K562 (cell line): Measurements from ENCODE around the gene TEAD4. TPM values are rescaled to one million over a fixed set of nuclear protein-coding genes. Genes with fewer than 3 reads are reported as not detected.

Experiments used
- E2F6 ChIP-seq, 2 experiments: IDR thresholded peaks; 2 replicates each; pipeline ENCODE4 v1.6.1; 2011; ENCODE audit warnings: borderline replicate concordance in 1 of 2, control low read depth in 1 of 2, low read depth in 1 of 2, low read length in 1 of 2, mild to moderate bottlenecking in 1 of 2, mixed read lengths in 1 of 2, moderate library complexity in 1 of 2; ENCODE audit not compliant: insufficient read depth in 1 of 2, insufficient read length in 1 of 2, poor library complexity in 1 of 2, severe bottlenecking in 1 of 2; ENCODE audit errors: extremely low read depth in 1 of 2
- MAX ChIP-seq: sonication (generic); formaldehyde crosslinking; IDR thresholded peaks from 2 replicates; pipeline ENCODE4 v1.9.0; 2022; ENCODE audit warnings: mild to moderate bottlenecking, missing genetic modification reagents
- MCM2 ChIP-seq: fragments of 450-650 bp; IDR thresholded peaks from 2 replicates; pipeline ENCODE4 v1.6.1; 2017; ENCODE audit warnings: low read depth, mild to moderate bottlenecking
- PHF8 ChIP-seq: fragments of 200-600 bp; sonication (generic); IDR thresholded peaks from 2 replicates; pipeline ENCODE4 v1.6.1; 2012; ENCODE audit warnings: mixed run types, mild to moderate bottlenecking, inconsistent platforms, low read length, moderate library complexity, borderline replicate concordance
- TFAM ChIP-seq: fragments of 250-450 bp; sonication (Bioruptor Pico); conservative IDR thresholded peaks from 2 replicates; pipeline ENCODE4 v1.5.0; 2021; ENCODE audit warnings: mild to moderate bottlenecking, moderate library complexity
- THAP12 ChIP-seq: fragments of 250-450 bp; sonication (Bioruptor Pico); IDR thresholded peaks from 2 replicates; pipeline ENCODE4 v1.9.0; 2021; ENCODE audit warnings: mild to moderate bottlenecking, inconsistent platforms
- polyA plus RNA-seq, 8 experiments: library from polyadenylated mRNA; depleted of rRNA in 4 of 8; stranded (reverse) in 5 of 8; unstranded in 3 of 8; fragments of >200 nt; fragmentation: Nextera tagmentation in 2 of 8; fragmentation: Illumina TruSeq in 1 of 8; extraction: Ambion mirVana in 2 of 8; extraction: Trizol in 1 of 8; gene quantifications; 2 replicates each; pipeline versions ENCODE4 v1.2.1 to v1.2.3, GENCODE V29; 2011 to 2014; ENCODE audit warnings: inconsistent platforms in 1 of 8, missing spikeins in 1 of 8
- total RNA-seq, 7 experiments: library from RNA; depleted of rRNA in 6 of 7; stranded (reverse); fragments of >200 nt in 6 of 7; fragmentation: Illumina TruSeq in 2 of 7; extraction: Trizol in 2 of 7; gene quantifications; 2 replicates each; pipeline versions ENCODE4 v1.2.1 to v1.2.3, GENCODE V29; 2011 to 2021; ENCODE audit warnings: low replicate concordance in 1 of 7

TEAD4 gene
- total and polyA plus RNA-seq, 9 of the 15 experiments (the other 6 are each of a cell fraction or from before 2014, with no cell fraction given) = 0.82 to 40.0 (median 17.0) TPM

- TF ChIP-seq THAP12 (CRISPR knock-in tag) = no peak
- peak in 1 of 2 experiments; percentile 90 for TF ChIP-seq E2F6 (IDR thresholded peaks at IDR 0.05; ENCODE audit: borderline replicate concordance in 1 of 2, extremely low read depth in 1 of 2, insufficient read depth in 1 of 2, insufficient read length in 1 of 2, low read depth in 1 of 2, low read length in 1 of 2, poor library complexity in 1 of 2, severe bottlenecking in 1 of 2)
- peak; percentile 24; the same call in 1 of the 2 replicates for TF ChIP-seq PHF8
- no peak for TF ChIP-seq TFAM (CRISPR knock-in tag)
- no peak for TF ChIP-seq MCM2
- TF ChIP-seq MAX (CRISPR knock-in tag) = peak; percentile 38
These were observed 117.8 kb downstream of the TEAD4 start, which contains the start of gene TSPAN9 (continued) for GRCh38 chr12:3076730-3077571.
